PC-9 (cell line): ENCODE data around the gene TAS1R1. TPM values are rescaled to one million over a fixed set of nuclear protein-coding genes. Genes with fewer than 3 reads are reported as not detected.

Source experiments
- BruUV-seq: library from RNA; stranded (reverse); fragments of 400-500 nt; replicated peaks from 2 replicates; lab custom pipeline; 2021; lab: Mats Ljungman, UMichigan
- CTCF ChIA-PET: fragments of 300-600 bp; sonication (Branson Sonifier 250); formaldehyde crosslinking; loops from one replicate; lab custom pipeline; 2022; ENCODE audit warnings: antibody characterized with exemption; lab: Charles Lee
- POLR2A ChIA-PET: fragments of 300-600 bp; sonication (Branson Sonifier 250); formaldehyde crosslinking; loops from one replicate; lab custom pipeline; 2022; ENCODE audit warnings: antibody characterized with exemption; ENCODE audit not compliant: unreplicated experiment; lab: Charles Lee
- DNase-seq, 2 experiments: peaks; one replicate each; pipeline versions ENCODE4 v3.0.0 to v3.0.0-alpha.2; 2015 to 2022; ENCODE audit warnings: mixed read lengths in 1 of 2
- H2AFZ ChIP-seq: fragments of 200-600 bp; sonication (generic); 2 replicates; pipeline ENCODE4 v1.8.1; 2017; ENCODE audit warnings: antibody characterized with exemption
- H3F3A ChIP-seq: fragments of 200-600 bp; sonication (generic); 2 replicates; pipeline ENCODE4 v1.8.1; 2017; ENCODE audit warnings: antibody characterized with exemption, mild to moderate bottlenecking, low read depth; ENCODE audit not compliant: insufficient read depth
- H3K27ac ChIP-seq: fragments of 200-600 bp; sonication (generic); 2 replicates; pipeline ENCODE4 v1.6.1; 2016; ENCODE audit warnings: mixed run types
- H3K27me3 ChIP-seq: fragments of 200-600 bp; sonication (generic); 2 replicates; pipeline ENCODE4 v1.6.1; 2016; ENCODE audit warnings: low read depth, mixed run types; ENCODE audit not compliant: insufficient read depth
- H3K36me3 ChIP-seq: fragments of 200-600 bp; sonication (generic); 2 replicates; pipeline ENCODE4 v1.6.1; 2016; ENCODE audit warnings: low read depth, mixed run types
- H3K4me1 ChIP-seq: fragments of 200-600 bp; sonication (generic); replicated peaks from 2 replicates; pipeline ENCODE4 v1.6.1; 2016; ENCODE audit warnings: mixed run types; ENCODE audit not compliant: insufficient read depth
- H3K4me2 ChIP-seq: fragments of 200-600 bp; sonication (generic); 2 replicates; pipeline ENCODE4 v1.6.1; 2017; ENCODE audit warnings: mixed run types
- H3K4me3 ChIP-seq: fragments of 200-600 bp; sonication (generic); 2 replicates; pipeline ENCODE4 v1.6.1; 2016; ENCODE audit warnings: mixed run types
- H3K79me2 ChIP-seq: fragments of 200-600 bp; sonication (generic); 2 replicates; pipeline ENCODE4 v1.6.1; 2017; ENCODE audit warnings: low read depth, mixed run types
- H3K9me2 ChIP-seq: fragments of 200-600 bp; sonication (generic); 2 replicates; pipeline ENCODE4 v1.8.1; 2017; ENCODE audit warnings: mild to moderate bottlenecking; ENCODE audit not compliant: insufficient read depth
- H3K9me3 ChIP-seq: fragments of 200-600 bp; sonication (generic); 2 replicates; pipeline ENCODE4 v1.8.1; 2016; ENCODE audit warnings: low read depth; ENCODE audit not compliant: insufficient read depth
- H4K20me1 ChIP-seq: fragments of 200-600 bp; sonication (generic); 2 replicates; pipeline ENCODE4 v1.8.1; 2017; ENCODE audit not compliant: insufficient read depth
- EZH2 ChIP-seq: fragments of 200-600 bp; sonication (generic); IDR thresholded peaks from 2 replicates; pipeline ENCODE4 v1.8.0; 2017; ENCODE audit warnings: antibody characterized with exemption, low read depth
- intact Hi-C: fragments of 100-400 bp; cut with micrococcal nuclease; formaldehyde crosslinking; loops from one replicate; pipeline ENCODE4 v1.10.0; 2022; ENCODE audit not compliant: unreplicated experiment
- total RNA-seq: library from RNA; stranded (reverse); gene quantifications from 2 replicates; pipeline ENCODE4 v1.2.3, GENCODE V29; 2021
- TF ChIP-seq, protein P1 (sequence below): fragments of 200-600 bp; sonication (generic); conservative IDR thresholded peaks from 2 replicates; pipeline ENCODE4 v1.6.1; 2017; ENCODE audit warnings: mixed run types, antibody characterized with exemption, mild to moderate bottlenecking, moderate library complexity

Gene TAS1R1
- total RNA-seq, 1 experiment from 2014 or later = not detected

DNA sequence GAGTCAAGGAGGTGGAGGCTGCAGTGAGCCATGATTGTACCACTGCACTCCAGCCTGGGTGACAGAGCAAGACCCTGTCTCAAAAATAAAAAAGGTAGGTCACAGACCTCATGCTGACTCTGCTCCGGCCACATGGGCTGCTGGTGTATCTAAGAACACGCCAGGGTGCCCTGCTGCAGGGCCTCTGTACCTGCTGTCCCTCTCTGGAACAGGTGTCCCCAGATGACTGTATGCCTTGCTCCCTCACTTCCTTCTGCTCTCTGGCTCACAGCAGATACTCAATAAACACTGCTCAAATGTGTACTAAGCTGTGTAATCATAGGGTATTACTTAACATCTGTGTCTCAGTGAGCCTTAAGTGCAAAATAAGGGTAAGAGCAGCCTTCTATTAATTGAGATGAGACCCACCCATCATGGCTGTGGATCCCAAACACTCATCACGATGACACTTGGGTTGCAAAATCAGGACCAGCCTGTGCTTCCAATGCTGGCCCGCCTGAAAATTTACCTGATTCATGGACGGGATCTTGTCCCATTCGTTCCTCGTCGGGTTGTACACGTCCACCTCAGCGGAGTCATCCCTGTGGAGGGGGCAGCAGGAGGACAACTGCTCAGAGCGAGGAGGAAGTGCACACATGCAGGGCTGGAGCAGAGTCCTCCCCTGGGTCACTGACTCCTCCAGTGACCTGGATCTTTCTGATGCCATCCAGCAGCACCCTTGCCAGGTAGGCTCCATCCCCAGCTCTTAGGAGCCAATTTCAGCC lies 40.1 kb downstream of the TAS1R1 start:
- H3K9me2 ChIP-seq = no peaks in the 10 kb centered on the region
- H2AFZ ChIP-seq = no peak overlapping the region
- H3K4me1 ChIP-seq = no peaks in the 10 kb centered on the region
- H3K4me2 ChIP-seq = no peak overlapping the region
- H3K4me3 ChIP-seq = no peak overlapping the region
- H3K36me3 ChIP-seq = no peaks in the 10 kb centered on the region
- TF ChIP-seq, protein P1, sequence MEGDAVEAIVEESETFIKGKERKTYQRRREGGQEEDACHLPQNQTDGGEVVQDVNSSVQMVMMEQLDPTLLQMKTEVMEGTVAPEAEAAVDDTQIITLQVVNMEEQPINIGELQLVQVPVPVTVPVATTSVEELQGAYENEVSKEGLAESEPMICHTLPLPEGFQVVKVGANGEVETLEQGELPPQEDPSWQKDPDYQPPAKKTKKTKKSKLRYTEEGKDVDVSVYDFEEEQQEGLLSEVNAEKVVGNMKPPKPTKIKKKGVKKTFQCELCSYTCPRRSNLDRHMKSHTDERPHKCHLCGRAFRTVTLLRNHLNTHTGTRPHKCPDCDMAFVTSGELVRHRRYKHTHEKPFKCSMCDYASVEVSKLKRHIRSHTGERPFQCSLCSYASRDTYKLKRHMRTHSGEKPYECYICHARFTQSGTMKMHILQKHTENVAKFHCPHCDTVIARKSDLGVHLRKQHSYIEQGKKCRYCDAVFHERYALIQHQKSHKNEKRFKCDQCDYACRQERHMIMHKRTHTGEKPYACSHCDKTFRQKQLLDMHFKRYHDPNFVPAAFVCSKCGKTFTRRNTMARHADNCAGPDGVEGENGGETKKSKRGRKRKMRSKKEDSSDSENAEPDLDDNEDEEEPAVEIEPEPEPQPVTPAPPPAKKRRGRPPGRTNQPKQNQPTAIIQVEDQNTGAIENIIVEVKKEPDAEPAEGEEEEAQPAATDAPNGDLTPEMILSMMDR = no peak
- TF ChIP-seq EZH2 = no peak
- H3K27ac ChIP-seq = no peak overlapping the region
- CTCF ChIA-PET = interaction anchor here (0.6 kb wide), 1 partner anchor 313 kb away, joined by 3 read pairs; no protein-coding TSS in a partner anchor
- H3K27me3 ChIP-seq = no peaks in the 10 kb centered on the region
- no peak for DNase-seq
- H4K20me1 ChIP-seq = no peaks in the 10 kb centered on the region; the same call in 1 of the 2 replicates
- POLR2A ChIA-PET = interaction anchor here (0.5 to 0.6 kb wide), 2 partner anchors 15 to 202 kb away, joined by 3 to 9 read pairs; partner anchors contain the start of gene ACOT7
- intact Hi-C loops = no loop called here
- no TSS peak for BruUV-seq
- peaks cover 37% of the 10 kb centered on the region for H3K79me2 ChIP-seq
- no peaks in the 10 kb centered on the region; the same call in 1 of the 2 replicates for H3F3A ChIP-seq
- H3K9me3 ChIP-seq = no peaks in the 10 kb centered on the region

DNA sequence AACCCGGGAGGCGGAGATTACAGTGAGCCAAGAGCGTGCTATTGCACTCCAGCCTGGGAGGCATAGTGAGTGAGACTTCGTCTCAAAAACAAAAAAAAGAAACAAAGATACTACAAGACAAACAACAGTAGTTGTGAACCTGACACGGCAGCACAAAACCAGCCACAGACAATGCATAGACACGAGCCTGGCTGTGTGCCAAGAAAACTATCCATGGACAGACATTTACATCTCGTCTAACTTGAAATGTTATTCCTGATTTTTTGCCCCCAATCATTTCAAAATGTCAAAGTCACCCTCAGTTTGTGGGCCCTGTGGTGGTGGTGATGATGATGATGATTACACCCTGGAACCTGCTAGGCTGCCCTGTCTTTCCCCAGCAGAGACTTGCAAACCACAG lies 41.2 kb downstream of the TAS1R1 start:
- intact Hi-C loops = no loop called here
- TF ChIP-seq, protein P1 = no peak
- no peak for TF ChIP-seq EZH2
- ChIA-PET POLR2A (no interaction called here), CTCF (no interaction called here)
- Histone ChIP-seq H3K4me1 (no peaks in the 10 kb centered on the region), H2AFZ (no peak overlapping the region), H3K4me2 (no peak overlapping the region), H3K36me3 (no peaks in the 10 kb centered on the region), H3F3A (no peaks in the 10 kb centered on the region; the same call in 1 of the 2 replicates), H3K9me2 (no peaks in the 10 kb centered on the region), H3K27ac (no peak overlapping the region), H4K20me1 (no peaks in the 10 kb centered on the region; the same call in 1 of the 2 replicates), H3K4me3 (no peak overlapping the region), H3K9me3 (no peaks in the 10 kb centered on the region), H3K27me3 (no peaks in the 10 kb centered on the region), H3K79me2 (peaks cover 47% of the 10 kb centered on the region)
- DNase-seq = no peak
- no TSS peak for BruUV-seq

DNA sequence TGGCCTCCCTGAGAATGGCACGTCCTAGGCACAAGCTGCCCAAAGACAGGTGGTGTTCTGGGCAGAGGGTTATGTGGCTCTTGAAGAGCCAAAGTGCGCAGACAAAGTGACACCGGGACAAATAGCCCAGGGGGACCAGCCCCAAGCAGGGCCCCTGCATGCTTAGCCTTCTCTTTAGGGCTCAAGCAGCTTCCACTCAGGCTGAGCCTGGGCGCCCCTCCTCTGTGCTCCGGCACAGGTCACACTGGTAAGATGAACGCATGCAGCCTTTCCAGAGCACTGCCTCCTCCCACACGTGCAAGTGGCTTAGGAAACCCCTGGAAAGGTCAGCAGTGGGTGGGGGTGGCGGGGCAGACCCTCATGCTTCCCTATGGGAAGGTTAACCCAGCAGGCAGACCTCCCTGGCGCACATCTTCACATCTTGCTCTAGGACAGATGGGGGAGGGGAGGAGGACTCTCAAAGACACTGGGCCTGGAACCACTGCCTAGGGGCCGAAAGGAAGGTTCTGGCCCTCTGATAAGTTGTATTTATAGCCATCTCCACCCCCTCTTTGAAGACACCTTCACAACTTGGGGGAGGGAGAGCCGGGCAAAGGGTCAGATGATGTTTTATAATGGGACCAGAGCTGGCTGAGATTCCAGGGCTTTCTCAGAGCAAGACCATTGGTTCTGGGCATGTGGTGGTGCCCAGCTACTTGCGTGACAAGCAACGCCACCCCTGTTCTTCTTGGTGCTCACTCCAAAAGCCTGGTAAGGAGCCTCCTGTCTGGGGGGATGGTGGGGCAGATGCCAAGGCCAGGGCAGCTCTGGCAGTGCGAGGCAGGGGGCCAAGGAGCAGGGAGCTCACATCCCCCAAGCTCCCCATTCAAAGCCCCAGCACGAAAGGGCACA lies 42.0 kb downstream of the TAS1R1 start:
- H3K4me3 ChIP-seq = no peak overlapping the region
- no peaks in the 10 kb centered on the region for H3K9me2 ChIP-seq
- ChIA-PET POLR2A (no interaction called here), CTCF (interaction anchor here (0.5 kb wide), 1 partner anchor 17 kb away, joined by 8 read pairs; the partner anchor contains the start of gene ZBTB48)
- H2AFZ ChIP-seq = no peak overlapping the region
- no peaks in the 10 kb centered on the region; the same call in 1 of the 2 replicates for H3F3A ChIP-seq
- H4K20me1 ChIP-seq = no peaks in the 10 kb centered on the region; the same call in 1 of the 2 replicates
- no peaks in the 10 kb centered on the region for H3K9me3 ChIP-seq
- peaks cover 52% of the 10 kb centered on the region for H3K79me2 ChIP-seq
- H3K27ac ChIP-seq = no peak overlapping the region
- TF ChIP-seq, protein P1 = no peak
- TF ChIP-seq EZH2 = no peak
- no peaks in the 10 kb centered on the region for H3K27me3 ChIP-seq
- DNase-seq = no peak
- no TSS peak for BruUV-seq
- no peak overlapping the region for H3K4me2 ChIP-seq
- intact Hi-C loops = no loop called here
- H3K36me3 ChIP-seq = no peaks in the 10 kb centered on the region
- H3K4me1 ChIP-seq = no peaks in the 10 kb centered on the region
